Glutamatergic neuron (in vitro differentiated cells): ENCODE data around the gene SPHKAP. TPM values are rescaled to one million over a fixed set of nuclear protein-coding genes. Genes with fewer than 3 reads are reported as not detected.

Experiments
- DNase-seq: peaks from one replicate; pipeline ENCODE4 v3.0.0; 2022
- H3K27ac Mint-ChIP-seq: one replicate; pipeline ENCODE4 v1.8.0; 2020; ENCODE audit warnings: mild to moderate bottlenecking, mixed read lengths, inconsistent platforms; ENCODE audit not compliant: unreplicated experiment
- H3K27me3 Mint-ChIP-seq: one replicate; pipeline ENCODE4 v1.8.0; 2020; ENCODE audit warnings: mild to moderate bottlenecking, moderate library complexity, mixed read lengths, inconsistent platforms; ENCODE audit not compliant: unreplicated experiment
- H3K36me3 Mint-ChIP-seq: one replicate; pipeline ENCODE4 v1.8.0; 2020; ENCODE audit warnings: mild to moderate bottlenecking, mixed read lengths, inconsistent platforms; ENCODE audit not compliant: unreplicated experiment
- H3K4me1 Mint-ChIP-seq: one replicate; pipeline ENCODE4 v1.8.0; 2020; ENCODE audit warnings: mild to moderate bottlenecking, low read depth, mixed read lengths, inconsistent platforms; ENCODE audit not compliant: unreplicated experiment
- H3K4me3 Mint-ChIP-seq: one replicate; pipeline ENCODE4 v1.8.0; 2020; ENCODE audit warnings: mild to moderate bottlenecking, mixed read lengths, inconsistent platforms; ENCODE audit not compliant: unreplicated experiment
- H3K9me3 Mint-ChIP-seq: one replicate; pipeline ENCODE4 v1.8.0; 2020; ENCODE audit warnings: mild to moderate bottlenecking, moderate library complexity, mixed read lengths, inconsistent platforms; ENCODE audit not compliant: unreplicated experiment
- total RNA-seq: library from RNA; stranded (reverse); fragmentation: NEBNext Ultra II Directional; extraction: Animal tissue kit (Norgen Biotek cat#: 25700); gene quantifications from one replicate; pipeline ENCODE4 v1.2.1, GENCODE V29; 2021; ENCODE audit not compliant: unreplicated experiment
- TF ChIP-seq, protein P1 (sequence below): fragments of 200-600 bp; sonication (generic); IDR thresholded peaks from one replicate; pipeline ENCODE4 v1.5.0; 2021; ENCODE audit not compliant: partially characterized antibody, unreplicated experiment

Gene SPHKAP
- total RNA-seq, 1 donor from 2014 or later = 0.71 TPM

DNA sequence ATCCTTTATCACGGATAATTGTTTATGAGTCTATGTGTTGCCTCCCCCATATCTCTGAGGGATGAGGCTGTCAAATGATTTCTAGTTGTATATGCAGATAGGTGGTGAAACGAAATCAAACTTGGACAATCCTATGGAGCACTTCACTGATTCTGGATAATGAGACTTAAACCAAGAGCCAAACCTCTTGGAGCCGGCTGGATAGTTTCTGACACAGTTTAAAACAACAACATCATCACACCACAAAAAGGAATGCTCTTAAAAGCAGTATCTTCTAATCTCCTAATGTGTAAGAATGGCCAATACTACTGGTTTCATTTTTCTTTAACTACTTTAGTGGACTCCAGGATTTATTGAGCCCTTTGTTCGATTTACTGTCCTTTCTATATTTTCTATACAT, 36.5 kb downstream of the SPHKAP start:
- H3K4me1 Mint-ChIP-seq = no peaks in the 10 kb centered on the region
- H3K27me3 Mint-ChIP-seq = peaks cover 1% of the 10 kb centered on the region
- no peaks in the 10 kb centered on the region for H3K36me3 Mint-ChIP-seq
- peaks cover 1% of the 10 kb centered on the region for H3K9me3 Mint-ChIP-seq
- no peak overlapping the region for H3K4me3 Mint-ChIP-seq
- TF ChIP-seq, protein P1, sequence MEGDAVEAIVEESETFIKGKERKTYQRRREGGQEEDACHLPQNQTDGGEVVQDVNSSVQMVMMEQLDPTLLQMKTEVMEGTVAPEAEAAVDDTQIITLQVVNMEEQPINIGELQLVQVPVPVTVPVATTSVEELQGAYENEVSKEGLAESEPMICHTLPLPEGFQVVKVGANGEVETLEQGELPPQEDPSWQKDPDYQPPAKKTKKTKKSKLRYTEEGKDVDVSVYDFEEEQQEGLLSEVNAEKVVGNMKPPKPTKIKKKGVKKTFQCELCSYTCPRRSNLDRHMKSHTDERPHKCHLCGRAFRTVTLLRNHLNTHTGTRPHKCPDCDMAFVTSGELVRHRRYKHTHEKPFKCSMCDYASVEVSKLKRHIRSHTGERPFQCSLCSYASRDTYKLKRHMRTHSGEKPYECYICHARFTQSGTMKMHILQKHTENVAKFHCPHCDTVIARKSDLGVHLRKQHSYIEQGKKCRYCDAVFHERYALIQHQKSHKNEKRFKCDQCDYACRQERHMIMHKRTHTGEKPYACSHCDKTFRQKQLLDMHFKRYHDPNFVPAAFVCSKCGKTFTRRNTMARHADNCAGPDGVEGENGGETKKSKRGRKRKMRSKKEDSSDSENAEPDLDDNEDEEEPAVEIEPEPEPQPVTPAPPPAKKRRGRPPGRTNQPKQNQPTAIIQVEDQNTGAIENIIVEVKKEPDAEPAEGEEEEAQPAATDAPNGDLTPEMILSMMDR = no peak
- no peak overlapping the region for H3K27ac Mint-ChIP-seq
- DNase-seq = no peak

DNA sequence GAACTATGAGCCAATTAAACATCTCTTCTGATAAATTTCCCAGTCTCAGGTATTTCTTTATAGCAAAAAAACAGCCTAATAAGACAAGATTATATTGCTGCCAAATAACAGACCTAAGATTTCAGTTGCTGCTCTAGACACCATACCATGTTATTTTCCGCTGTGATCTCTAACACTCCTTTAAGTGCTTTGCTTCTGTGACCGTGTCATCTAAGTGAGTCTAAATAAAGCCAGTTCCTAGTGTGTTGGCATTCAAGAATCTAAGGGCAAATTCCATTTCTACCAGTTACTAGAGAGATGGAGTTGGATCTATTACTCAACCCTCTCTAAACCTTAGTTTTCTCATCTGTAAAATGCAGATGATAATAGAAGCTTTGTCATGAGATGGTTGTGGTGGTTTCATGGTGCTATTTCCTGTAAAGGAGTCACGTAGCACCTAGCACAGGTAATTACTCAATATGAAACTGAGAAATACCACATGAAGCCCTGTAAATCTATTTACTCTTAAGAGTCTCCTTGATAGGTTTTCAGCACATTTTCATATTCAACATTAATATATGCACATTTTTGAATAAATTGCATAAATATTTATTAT, 40.5 kb downstream of the SPHKAP start:
- H3K4me3 Mint-ChIP-seq = no peak overlapping the region
- H3K27ac Mint-ChIP-seq = no peak overlapping the region
- TF ChIP-seq, protein P1 = no peak
- peaks cover 1% of the 10 kb centered on the region for H3K9me3 Mint-ChIP-seq
- no peaks in the 10 kb centered on the region for H3K27me3 Mint-ChIP-seq
- no peaks in the 10 kb centered on the region for H3K4me1 Mint-ChIP-seq
- no peak for DNase-seq
- no peaks in the 10 kb centered on the region for H3K36me3 Mint-ChIP-seq

DNA sequence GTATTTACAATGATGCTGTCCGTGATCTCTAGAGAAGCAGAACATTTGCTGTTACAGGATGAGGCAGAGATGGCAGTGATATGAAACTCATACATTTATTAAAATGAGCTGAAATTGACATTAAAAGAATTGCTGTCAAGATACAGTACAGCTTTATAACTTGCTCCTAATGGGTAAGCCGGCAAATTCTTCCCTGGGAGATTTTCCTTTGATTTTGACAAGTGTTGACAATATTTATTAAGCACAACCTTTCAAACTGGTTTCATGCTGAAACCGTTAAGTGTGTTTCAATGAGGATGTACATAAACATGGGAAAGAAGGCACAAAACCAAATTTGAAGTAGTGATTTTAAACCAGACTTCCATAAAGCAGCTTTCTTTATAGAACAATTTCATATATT, 45.5 kb downstream of the SPHKAP start:
- TF ChIP-seq, protein P1 = no peak
- Mint-ChIP-seq H3K27me3 (no peaks in the 10 kb centered on the region), H3K36me3 (no peaks in the 10 kb centered on the region), H3K27ac (no peak overlapping the region), H3K9me3 (no peaks in the 10 kb centered on the region), H3K4me3 (no peak overlapping the region), H3K4me1 (no peaks in the 10 kb centered on the region)
- DNase-seq = no peak

DNA sequence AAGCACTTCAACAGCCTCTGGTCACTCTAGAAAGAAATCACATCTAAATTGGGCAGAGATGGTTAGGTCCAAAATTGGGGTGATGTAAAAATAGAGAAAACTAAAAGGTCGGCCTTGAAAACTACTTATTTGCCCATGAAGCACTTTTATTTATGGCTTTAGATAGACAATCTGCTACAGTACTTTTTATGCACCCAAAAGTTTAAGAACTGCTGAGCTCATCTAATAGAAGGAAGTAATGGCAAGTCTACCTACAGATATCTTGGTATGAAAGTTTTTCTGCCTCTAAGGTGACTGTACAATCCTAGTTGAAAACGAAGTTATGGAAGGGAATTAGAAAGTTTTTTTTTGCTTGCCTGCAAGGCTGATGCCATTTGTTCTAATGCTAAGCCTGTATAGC, 46.2 kb downstream of the SPHKAP start:
- DNase-seq = no peak
- Mint-ChIP-seq H3K4me3 (no peak overlapping the region), H3K27ac (no peak overlapping the region), H3K9me3 (no peaks in the 10 kb centered on the region), H3K27me3 (no peaks in the 10 kb centered on the region), H3K4me1 (no peaks in the 10 kb centered on the region), H3K36me3 (no peaks in the 10 kb centered on the region)
- TF ChIP-seq, protein P1 = no peak

DNA sequence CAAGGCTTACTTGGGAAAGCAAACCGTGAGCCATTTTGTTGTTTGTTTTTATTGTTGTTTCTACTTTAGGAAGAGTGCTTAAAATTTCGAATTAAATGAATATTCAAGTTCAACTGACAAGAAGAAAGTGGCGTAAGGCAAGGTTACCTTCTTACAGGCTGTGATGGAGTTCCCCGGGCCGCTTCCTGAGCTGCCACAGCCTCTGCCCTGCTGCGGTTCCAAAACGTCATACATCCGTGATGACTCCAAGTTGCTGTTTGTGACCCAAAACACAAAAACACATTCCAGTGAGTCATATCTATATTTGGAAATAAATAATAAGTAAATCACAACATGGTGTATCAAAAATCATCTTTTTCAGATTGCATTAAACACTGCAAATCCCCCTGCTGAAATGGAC, 49.7 kb downstream of the SPHKAP start:
- TF ChIP-seq, protein P1 = no peak
- Mint-ChIP-seq H3K27ac (no peak overlapping the region), H3K9me3 (no peaks in the 10 kb centered on the region), H3K4me3 (no peak overlapping the region), H3K4me1 (no peaks in the 10 kb centered on the region), H3K27me3 (no peaks in the 10 kb centered on the region), H3K36me3 (no peaks in the 10 kb centered on the region)
- no peak for DNase-seq
